K562 (cell line): ENCODE measurements around the gene CALHM1. TPM values are rescaled to one million over a fixed set of nuclear protein-coding genes. Genes with fewer than 3 reads are reported as not detected.

Experiments used
- ATAC-seq: fragments of 200-7000 bp; cut with Tn5 transposase; 3 replicates; pipeline ENCODE4 v1.9.1; 2020; ENCODE audit warnings: moderate library complexity
- BruUV-seq: library from RNA; stranded (reverse); fragments of 400-500 nt; replicated peaks from 2 replicates; lab custom pipeline; 2021; lab: Mats Ljungman, UMichigan
- CTCF ChIA-PET: fragments of 300-600 bp; formaldehyde crosslinking; extraction: SDS; loops from one replicate; lab custom pipeline; 2021; ENCODE audit warnings: low intra/inter-chr PET ratio; lab: Yijun Ruan, JAX
- POLR2A ChIA-PET: fragments of 300-600, 350-650 bp; sonication (Branson Sonifier 250); formaldehyde crosslinking; extraction: SDS; loops from one replicate; lab custom pipeline; 2021; ENCODE audit warnings: antibody characterized with exemption, inconsistent platforms; lab: Yijun Ruan, JAX
- DNase-seq, 4 experiments: peaks; one replicate each; pipeline versions ENCODE4 v3.0.0 to v3.0.0-alpha.2; 2011 to 2018; ENCODE audit warnings: low spot score in 3 of 4, mixed read lengths in 3 of 4; ENCODE audit errors: extremely low read depth in 1 of 4
- FAIRE-seq: peaks from 2 replicates; lab custom pipeline; 2011; peaks lifted over from hg19 to GRCh38; lab: Jason Lieb, UNC
- H2AFZ ChIP-seq: 2 replicates; pipeline ENCODE4 v1.6.0; 2011; ENCODE audit warnings: low read depth, low read length, control low read depth, inconsistent platforms
- H3K27ac ChIP-seq: fragments of 200-600 bp; 3 replicates; pipeline ENCODE4 v1.8.0; 2011; ENCODE audit warnings: low read depth, mild to moderate bottlenecking, control low read depth, inconsistent platforms, low read length, moderate library complexity, mixed read lengths; ENCODE audit errors: extremely low read depth
- H3K27me3 ChIP-seq, 2 experiments: fragments of 300-600 bp in 1 of 2; 2 replicates in 1 of 2; 3 replicates in 1 of 2; pipeline versions ENCODE4 v1.6.0 to v1.8.0; 2011; ENCODE audit warnings: inconsistent platforms in 2 of 2, low read length in 2 of 2, mild to moderate bottlenecking in 1 of 2, mixed read lengths in 1 of 2, moderate library complexity in 1 of 2; ENCODE audit not compliant: control insufficient read depth in 2 of 2, insufficient read depth in 2 of 2
- H3K36me3 ChIP-seq: fragments of 300-600 bp; 3 replicates; pipeline ENCODE4 v1.8.0; 2011; ENCODE audit warnings: mild to moderate bottlenecking, low read length, inconsistent platforms; ENCODE audit not compliant: control insufficient read depth, insufficient read depth
- H3K4me1 ChIP-seq, 2 experiments: fragments of 200-600 bp in 1 of 2; replicated peaks in 1 of 2; 2 replicates in 1 of 2; 3 replicates in 1 of 2; pipeline versions ENCODE4 v1.5.1 to v1.8.0; 2011; ENCODE audit warnings: inconsistent platforms in 2 of 2, low read length in 2 of 2, mild to moderate bottlenecking in 1 of 2, mixed read lengths in 1 of 2, moderate library complexity in 1 of 2; ENCODE audit not compliant: control insufficient read depth in 2 of 2, insufficient read depth in 2 of 2
- H3K4me2 ChIP-seq: 2 replicates; pipeline ENCODE4 v1.6.1; 2011; ENCODE audit warnings: low read length, control low read depth, inconsistent platforms, mixed read lengths; ENCODE audit not compliant: insufficient read depth
- H3K4me3 ChIP-seq: fragments of 200-600 bp; sonication (generic), shearing (Covaris generic); 2 replicates; pipeline ENCODE4 v1.5.1; 2016; ENCODE audit warnings: control low read depth, inconsistent platforms
- H3K79me2 ChIP-seq: fragments of 200-600 bp; 3 replicates; pipeline ENCODE4 v1.8.0; 2011; ENCODE audit warnings: low read length, inconsistent platforms; ENCODE audit not compliant: control insufficient read depth, insufficient read depth
- H3K9ac ChIP-seq, 2 experiments: 2 replicates each; pipeline versions ENCODE4 v1.6.0 to v1.6.1; 2011; ENCODE audit warnings: low read depth in 2 of 2, low read length in 2 of 2, control low read depth in 1 of 2, inconsistent platforms in 1 of 2, mild to moderate bottlenecking in 1 of 2, mixed read lengths in 1 of 2; ENCODE audit not compliant: insufficient read depth in 1 of 2
- H3K9me1 ChIP-seq: one replicate; pipeline ENCODE4 v1.6.0; 2011; ENCODE audit warnings: inconsistent platforms, mild to moderate bottlenecking, low read length, moderate library complexity; ENCODE audit not compliant: control insufficient read depth, insufficient read depth
- H3K9me3 ChIP-seq: replicated peaks from 2 replicates; pipeline ENCODE4 v1.5.1; 2011; ENCODE audit warnings: low read depth, low read length, inconsistent platforms; ENCODE audit not compliant: control insufficient read depth, insufficient read depth
- H4K20me1 ChIP-seq: replicated peaks from 2 replicates; pipeline ENCODE4 v1.6.1; 2011; ENCODE audit warnings: low read length, inconsistent platforms, mixed read lengths; ENCODE audit not compliant: control insufficient read depth, insufficient read depth
- BCOR ChIP-seq: fragments of 450-650 bp; IDR thresholded peaks from 2 replicates; pipeline ENCODE4 v1.6.1; 2016
- CAMTA2 ChIP-seq: fragments of 250-450 bp; sonication (Bioruptor Pico); conservative IDR thresholded peaks from 2 replicates; pipeline ENCODE4 v1.5.1; 2022
- CHD2 ChIP-seq: IDR thresholded peaks from 2 replicates; pipeline ENCODE4 v1.6.1; 2011; ENCODE audit warnings: low read depth, low read length
- FOSL1 ChIP-seq: fragments of 200-800 bp; sonication (Bioruptor generic); conservative IDR thresholded peaks from 2 replicates; pipeline ENCODE4 v1.6.1; 2016; ENCODE audit warnings: missing genetic modification characterization, missing compliant biosample characterization
- NCOA2 ChIP-seq, 2 experiments: fragments of 450-650 bp; IDR thresholded peaks; 2 replicates each; pipeline ENCODE4 v1.6.1; 2018; ENCODE audit warnings: mild to moderate bottlenecking in 2 of 2, moderate library complexity in 1 of 2; ENCODE audit not compliant: partially characterized antibody in 2 of 2
- PHF21A ChIP-seq: fragments of 450-650 bp; IDR thresholded peaks from 2 replicates; pipeline ENCODE4 v1.6.1; 2017; ENCODE audit warnings: low read depth, borderline replicate concordance
- ZNF408 ChIP-seq: fragments of 250-450 bp; sonication (Bioruptor Pico); IDR thresholded peaks from 2 replicates; pipeline ENCODE4 v1.4.0; 2020; ENCODE audit warnings: low read depth, mild to moderate bottlenecking, moderate library complexity
- WGBS: fragments of 100-300 bp; shearing (Covaris generic); methylation state at CpG from one replicate; pipeline ENCODE4 v1.1.6; 2016; ENCODE audit warnings: low coverage, mixed read lengths; ENCODE audit not compliant: insufficient coverage; ENCODE audit errors: missing lambda C conversion rate; 5-methylcytosine and 5-hydroxymethylcytosine counted together
- in situ Hi-C: fragments of 300-500 bp; cut with MboI; formaldehyde crosslinking; loops from 4 replicates; pipeline ENCODE4 v1.15.0; 2018; ENCODE audit warnings: inconsistent platforms, mixed read lengths
- intact Hi-C: fragments of 100-400 bp; cut with micrococcal nuclease; formaldehyde crosslinking; loops from 2 replicates; pipeline ENCODE4 v1.14.2; 2022
- polyA plus RNA-seq, 8 experiments: library from polyadenylated mRNA; depleted of rRNA in 4 of 8; stranded (reverse) in 5 of 8; unstranded in 3 of 8; fragments of >200 nt; fragmentation: Nextera tagmentation in 2 of 8; fragmentation: Illumina TruSeq in 1 of 8; extraction: Ambion mirVana in 2 of 8; extraction: Trizol in 1 of 8; gene quantifications; 2 replicates each; pipeline versions ENCODE4 v1.2.1 to v1.2.3, GENCODE V29; 2011 to 2014; ENCODE audit warnings: inconsistent platforms in 1 of 8, missing spikeins in 1 of 8
- total RNA-seq, 7 experiments: library from RNA; depleted of rRNA in 6 of 7; stranded (reverse); fragments of >200 nt in 6 of 7; fragmentation: Illumina TruSeq in 2 of 7; extraction: Trizol in 2 of 7; gene quantifications; 2 replicates each; pipeline versions ENCODE4 v1.2.1 to v1.2.3, GENCODE V29; 2011 to 2021; ENCODE audit warnings: low replicate concordance in 1 of 7
- TF ChIP-seq, protein P1 (sequence below): sonication (generic); formaldehyde crosslinking; IDR thresholded peaks from 2 replicates; pipeline ENCODE4 v1.8.1; 2023; ENCODE audit warnings: mild to moderate bottlenecking, missing genetic modification reagents
- TF ChIP-seq, protein P2 (sequence below): fragments of 200-800 bp; sonication (Bioruptor generic); IDR thresholded peaks from 2 replicates; pipeline ENCODE4 v1.6.1; 2017; ENCODE audit warnings: missing genetic modification characterization, missing compliant biosample characterization

The CALHM1 gene
- total and polyA plus RNA-seq, 9 of the 15 experiments (the other 6 are each of a cell fraction or from before 2014, with no cell fraction given) = 0.03 TPM; not detected in 8

DNA sequence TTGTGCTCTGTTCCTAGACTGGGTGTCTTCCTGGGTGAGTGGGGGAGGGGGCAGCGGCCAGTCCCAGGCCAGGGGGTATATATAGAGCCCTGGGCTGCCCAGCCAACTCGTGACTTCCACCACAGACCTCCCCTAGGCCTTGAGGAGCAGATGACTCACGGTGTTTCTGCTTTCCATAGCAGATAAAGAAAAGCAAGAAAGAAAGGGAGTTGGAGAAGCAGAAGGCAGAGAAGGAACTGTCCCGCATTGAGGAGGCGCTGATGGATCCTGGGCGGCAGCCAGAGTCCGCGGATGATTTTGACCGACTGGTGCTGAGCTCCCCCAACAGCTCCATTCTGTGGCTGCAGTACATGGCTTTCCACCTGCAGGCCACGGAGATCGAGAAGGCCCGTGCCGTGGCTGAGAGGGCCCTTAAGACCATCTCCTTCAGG lies 16.7 kb downstream of the CALHM1 start:
- ATAC-seq = no peak
- no peaks in the 10 kb centered on the region for H3K9me1 ChIP-seq
- ChIA-PET POLR2A (interaction anchor here (0.6 to 1.6 kb wide), 3 partner anchors 12 to 136 kb away, joined by 3 to 6 read pairs (median 3); no protein-coding TSS in a partner anchor), CTCF (no interaction called here)
- H3K4me1 ChIP-seq = no peaks in the 10 kb centered on the region; a peak in 2 of 5 replicates
- FAIRE-seq = no peak
- DNase-seq = no peak
- peaks cover 93% of the 10 kb centered on the region; the same call in 2 of the 3 replicates for H3K36me3 ChIP-seq
- no peak overlapping the region for H3K4me3 ChIP-seq
- intact Hi-C loops = no loop called here
- H3K9ac ChIP-seq = no peak overlapping the region
- H3K9me3 ChIP-seq = no peaks in the 10 kb centered on the region
- BruUV-seq = no TSS peak
- H4K20me1 ChIP-seq = 0 out of 2 replicates have a peak, but pooled peaks cover 3% of the 10 kb centered on the region
- no peak for TF ChIP-seq CAMTA2 (CRISPR knock-in tag)
- TF ChIP-seq BCOR = no peak
- TF ChIP-seq, protein P1, sequence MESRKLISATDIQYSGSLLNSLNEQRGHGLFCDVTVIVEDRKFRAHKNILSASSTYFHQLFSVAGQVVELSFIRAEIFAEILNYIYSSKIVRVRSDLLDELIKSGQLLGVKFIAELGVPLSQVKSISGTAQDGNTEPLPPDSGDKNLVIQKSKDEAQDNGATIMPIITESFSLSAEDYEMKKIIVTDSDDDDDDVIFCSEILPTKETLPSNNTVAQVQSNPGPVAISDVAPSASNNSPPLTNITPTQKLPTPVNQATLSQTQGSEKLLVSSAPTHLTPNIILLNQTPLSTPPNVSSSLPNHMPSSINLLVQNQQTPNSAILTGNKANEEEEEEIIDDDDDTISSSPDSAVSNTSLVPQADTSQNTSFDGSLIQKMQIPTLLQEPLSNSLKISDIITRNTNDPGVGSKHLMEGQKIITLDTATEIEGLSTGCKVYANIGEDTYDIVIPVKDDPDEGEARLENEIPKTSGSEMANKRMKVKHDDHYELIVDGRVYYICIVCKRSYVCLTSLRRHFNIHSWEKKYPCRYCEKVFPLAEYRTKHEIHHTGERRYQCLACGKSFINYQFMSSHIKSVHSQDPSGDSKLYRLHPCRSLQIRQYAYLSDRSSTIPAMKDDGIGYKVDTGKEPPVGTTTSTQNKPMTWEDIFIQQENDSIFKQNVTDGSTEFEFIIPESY (CRISPR knock-in tag) = peak; percentile 71; the same call in 1 of the 2 replicates
- TF ChIP-seq NCOA2 (IDR thresholded peaks at IDR 0.05; ENCODE audit: partially characterized antibody in 2 of 2) = no peak
- TF ChIP-seq CHD2 = no peak
- TF ChIP-seq, protein P2, sequence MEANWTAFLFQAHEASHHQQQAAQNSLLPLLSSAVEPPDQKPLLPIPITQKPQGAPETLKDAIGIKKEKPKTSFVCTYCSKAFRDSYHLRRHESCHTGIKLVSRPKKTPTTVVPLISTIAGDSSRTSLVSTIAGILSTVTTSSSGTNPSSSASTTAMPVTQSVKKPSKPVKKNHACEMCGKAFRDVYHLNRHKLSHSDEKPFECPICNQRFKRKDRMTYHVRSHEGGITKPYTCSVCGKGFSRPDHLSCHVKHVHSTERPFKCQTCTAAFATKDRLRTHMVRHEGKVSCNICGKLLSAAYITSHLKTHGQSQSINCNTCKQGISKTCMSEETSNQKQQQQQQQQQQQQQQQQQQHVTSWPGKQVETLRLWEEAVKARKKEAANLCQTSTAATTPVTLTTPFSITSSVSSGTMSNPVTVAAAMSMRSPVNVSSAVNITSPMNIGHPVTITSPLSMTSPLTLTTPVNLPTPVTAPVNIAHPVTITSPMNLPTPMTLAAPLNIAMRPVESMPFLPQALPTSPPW (CRISPR knock-in tag) = peak; percentile 14; the same call in 1 of the 2 replicates
- no peak for TF ChIP-seq ZNF408 (CRISPR knock-in tag)
- TF ChIP-seq PHF21A = no peak
- peak; percentile 55; the same call in 1 of the 2 replicates for TF ChIP-seq FOSL1 (tag)
- H3K79me2 ChIP-seq = no peaks in the 10 kb centered on the region
- H3K27me3 ChIP-seq = no peaks in the 10 kb centered on the region
- in situ Hi-C loops = no loop called here
- 85% methylated on average over 6 of the region's 13 CpGs for WGBS
- H3K4me2 ChIP-seq = no peak overlapping the region
- H2AFZ ChIP-seq = no peak overlapping the region
- no peak overlapping the region for H3K27ac ChIP-seq
